Tibial artery (tissue), 4 donors: Measurements from ENCODE around the gene LOXHD1.

Experiments
- DNase-seq, 2 donors: peaks; one replicate each; pipeline ENCODE4 v3.0.0-alpha.2; 2019
- H3K27ac ChIP-seq, 2 donors: fragments of 200-600 bp; sonication (generic) in 1 of 2; 1 replicate in 1 of 2; 2 replicates in 1 of 2; pipeline ENCODE4 v1.5.1; 2018 to 2019; ENCODE audit warnings: mild to moderate bottlenecking in 1 of 2
- H3K27me3 ChIP-seq, 2 donors: fragments of 200-600 bp; sonication (generic) in 1 of 2; one replicate each; pipeline versions ENCODE4 v1.5.1 to v1.6.0; 2016 to 2019
- H3K36me3 ChIP-seq, 3 donors: fragments of 200-600 bp; sonication (generic) in 2 of 3; one replicate each; pipeline ENCODE4 v1.5.1; 2016 to 2019; ENCODE audit warnings: mild to moderate bottlenecking in 2 of 3
- H3K4me1 ChIP-seq, 4 donors: fragments of 200-600 bp; sonication (generic) in 2 of 4; 1 replicate in 3 of 4; 2 replicates in 1 of 4; pipeline ENCODE4 v1.5.1; 2016 to 2019
- H3K4me3 ChIP-seq, 2 donors: fragments of 200-600 bp; sonication (generic) in 1 of 2; 1 replicate in 1 of 2; 2 replicates in 1 of 2; pipeline ENCODE4 v1.5.1; 2018 to 2019; ENCODE audit warnings: mild to moderate bottlenecking in 2 of 2
- H3K9me3 ChIP-seq, 3 donors: fragments of 200-600 bp; sonication (generic) in 1 of 3; one replicate each; pipeline ENCODE4 v1.5.1; 2016 to 2019
- intact Hi-C: fragments of 100-400 bp; cut with DNase I; formaldehyde crosslinking; loops from one replicate; pipeline ENCODE4 v1.15.0; 2023; ENCODE audit warnings: low total_unique reads
- TF ChIP-seq, protein P1 (sequence below), 2 experiments: fragments of 200-600 bp in 1 of 2; fragments of 450-650 bp in 1 of 2; IDR thresholded peaks; one replicate each; pipeline ENCODE4 v1.5.1; 2017 to 2019; ENCODE audit warnings: antibody characterized with exemption in 2 of 2, mild to moderate bottlenecking in 1 of 2, moderate library complexity in 1 of 2

The LOXHD1 gene

DNA sequence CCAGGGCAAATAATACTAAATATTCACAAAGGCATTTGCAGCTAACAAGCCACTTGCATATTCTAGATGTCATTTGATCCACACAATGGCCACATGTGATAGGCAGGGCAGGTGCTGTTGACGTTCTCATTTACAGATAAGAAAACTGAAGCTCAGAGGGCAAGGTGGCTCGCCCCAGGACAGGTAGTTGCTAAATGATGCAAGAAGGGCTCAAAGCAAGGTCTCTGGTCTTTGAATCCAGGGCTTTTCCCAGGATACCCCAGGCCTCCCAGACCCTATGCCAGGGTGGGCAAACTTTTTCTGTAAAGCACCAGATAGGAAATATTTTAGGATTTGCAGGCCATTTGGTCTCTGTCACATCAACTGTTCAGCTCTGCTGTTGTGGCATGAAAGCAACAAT, 35.1 kb downstream of the LOXHD1 start:
- Histone ChIP-seq H3K4me3 (no peak overlapping the region), H3K4me1 (peaks cover 0 to 7% (median 3%) of the 10 kb centered on the region in 4 donors), H3K27me3 (peaks cover 0 to 2% of the 10 kb centered on the region in 2 donors), H3K9me3 (no peaks in the 10 kb centered on the region), H3K36me3 (no peaks in the 10 kb centered on the region), H3K27ac (no peak overlapping the region)
- no peak for DNase-seq
- TF ChIP-seq, protein P1, sequence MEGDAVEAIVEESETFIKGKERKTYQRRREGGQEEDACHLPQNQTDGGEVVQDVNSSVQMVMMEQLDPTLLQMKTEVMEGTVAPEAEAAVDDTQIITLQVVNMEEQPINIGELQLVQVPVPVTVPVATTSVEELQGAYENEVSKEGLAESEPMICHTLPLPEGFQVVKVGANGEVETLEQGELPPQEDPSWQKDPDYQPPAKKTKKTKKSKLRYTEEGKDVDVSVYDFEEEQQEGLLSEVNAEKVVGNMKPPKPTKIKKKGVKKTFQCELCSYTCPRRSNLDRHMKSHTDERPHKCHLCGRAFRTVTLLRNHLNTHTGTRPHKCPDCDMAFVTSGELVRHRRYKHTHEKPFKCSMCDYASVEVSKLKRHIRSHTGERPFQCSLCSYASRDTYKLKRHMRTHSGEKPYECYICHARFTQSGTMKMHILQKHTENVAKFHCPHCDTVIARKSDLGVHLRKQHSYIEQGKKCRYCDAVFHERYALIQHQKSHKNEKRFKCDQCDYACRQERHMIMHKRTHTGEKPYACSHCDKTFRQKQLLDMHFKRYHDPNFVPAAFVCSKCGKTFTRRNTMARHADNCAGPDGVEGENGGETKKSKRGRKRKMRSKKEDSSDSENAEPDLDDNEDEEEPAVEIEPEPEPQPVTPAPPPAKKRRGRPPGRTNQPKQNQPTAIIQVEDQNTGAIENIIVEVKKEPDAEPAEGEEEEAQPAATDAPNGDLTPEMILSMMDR (IDR thresholded peaks at IDR 0.05): no peak
- intact Hi-C loops: no loop called here

DNA sequence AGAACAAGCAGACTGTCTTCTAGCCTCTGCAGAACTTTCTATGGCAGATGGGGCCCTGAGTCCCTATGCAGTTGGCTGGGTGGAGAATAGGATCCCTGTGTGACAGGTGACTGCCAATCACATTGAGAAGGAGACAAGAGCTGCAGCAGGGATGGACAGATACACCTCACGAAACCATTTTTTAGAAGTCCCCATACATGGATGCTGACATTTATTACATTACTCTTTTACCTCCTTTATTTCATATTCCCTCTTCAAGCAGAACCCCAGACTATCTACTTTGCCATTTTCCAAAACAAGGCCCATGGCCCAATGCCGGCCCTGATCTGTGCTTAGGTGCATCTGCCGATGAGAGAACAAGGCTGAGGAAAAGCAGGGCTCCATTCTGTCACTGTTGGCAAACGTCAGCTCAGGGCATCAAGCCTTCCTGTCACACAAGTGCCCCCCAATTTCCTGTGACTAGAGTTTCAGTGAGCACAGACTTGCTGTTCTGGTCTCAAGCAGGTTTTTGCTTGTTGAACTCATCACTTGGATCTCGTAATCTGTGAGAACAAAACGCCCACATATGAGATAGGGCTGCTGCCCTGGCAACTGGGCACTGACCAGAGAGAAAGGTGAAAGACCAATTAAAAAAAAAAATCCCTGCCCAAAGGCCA, 35.8 kb downstream of the LOXHD1 start:
- Histone ChIP-seq H3K4me1 (peaks cover 0 to 7% (median 3%) of the 10 kb centered on the region in 4 donors), H3K9me3 (no peaks in the 10 kb centered on the region), H3K36me3 (no peaks in the 10 kb centered on the region), H3K4me3 (no peak overlapping the region), H3K27ac (no peak overlapping the region), H3K27me3 (peaks cover 0 to 2% of the 10 kb centered on the region in 2 donors)
- TF ChIP-seq, protein P1 (IDR thresholded peaks at IDR 0.05): no peak
- intact Hi-C loops: no loop called here
- DNase-seq: no peak

DNA sequence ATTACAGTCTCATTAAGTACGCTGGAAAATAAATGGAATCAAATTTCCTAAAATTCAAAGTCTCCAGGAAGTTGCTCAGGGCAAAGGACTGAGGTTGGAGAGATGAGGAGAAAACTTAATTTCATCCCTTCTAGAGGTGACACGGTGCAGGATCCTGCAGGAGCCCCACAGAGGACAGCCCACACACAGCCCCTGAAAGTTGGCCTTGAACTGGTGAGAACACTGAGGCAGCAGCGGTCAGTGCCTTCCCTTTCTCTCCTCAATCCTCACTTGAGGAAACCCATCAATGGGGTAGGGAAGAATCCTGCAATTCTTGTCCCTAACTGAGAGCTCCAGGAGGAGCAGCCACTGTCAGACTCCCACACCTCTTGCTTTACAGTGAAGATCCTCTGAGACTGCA, 37.5 kb downstream of the LOXHD1 start:
- Histone ChIP-seq H3K9me3 (no peaks in the 10 kb centered on the region), H3K36me3 (no peaks in the 10 kb centered on the region), H3K27ac (no peak overlapping the region), H3K27me3 (peaks cover 0 to 2% of the 10 kb centered on the region in 2 donors), H3K4me3 (no peak overlapping the region), H3K4me1 (peaks cover 0 to 7% (median 3%) of the 10 kb centered on the region in 4 donors)
- no peak for DNase-seq
- intact Hi-C loops: no loop called here
- TF ChIP-seq, protein P1 (IDR thresholded peaks at IDR 0.05): no peak

DNA sequence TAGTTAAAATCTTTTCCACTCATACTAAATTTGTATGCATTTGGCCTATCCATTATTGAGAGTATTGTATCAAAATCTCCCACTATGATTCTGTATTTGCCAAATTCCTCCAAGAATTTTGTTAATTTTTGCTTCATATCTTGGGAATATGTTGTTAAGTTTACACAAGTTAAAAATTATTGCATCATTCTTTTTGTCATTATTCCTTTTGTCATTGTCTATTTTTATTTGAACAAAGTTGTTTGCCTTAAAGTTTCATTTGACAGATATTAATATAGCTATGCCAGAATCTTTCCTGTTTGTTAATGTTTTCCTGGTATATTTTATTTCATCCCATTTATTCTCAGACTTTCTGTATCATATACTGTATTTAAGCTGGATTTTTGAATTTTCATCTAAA, 41.3 kb downstream of the LOXHD1 start:
- Histone ChIP-seq H3K4me3 (no peak overlapping the region), H3K9me3 (no peaks in the 10 kb centered on the region), H3K36me3 (no peaks in the 10 kb centered on the region), H3K4me1 (no peaks in the 10 kb centered on the region), H3K27ac (no peak overlapping the region), H3K27me3 (peaks cover 0 to under 1% of the 10 kb centered on the region in 2 donors)
- DNase-seq: no peak
- intact Hi-C loops: no loop called here
- TF ChIP-seq, protein P1 (IDR thresholded peaks at IDR 0.05): no peak

DNA sequence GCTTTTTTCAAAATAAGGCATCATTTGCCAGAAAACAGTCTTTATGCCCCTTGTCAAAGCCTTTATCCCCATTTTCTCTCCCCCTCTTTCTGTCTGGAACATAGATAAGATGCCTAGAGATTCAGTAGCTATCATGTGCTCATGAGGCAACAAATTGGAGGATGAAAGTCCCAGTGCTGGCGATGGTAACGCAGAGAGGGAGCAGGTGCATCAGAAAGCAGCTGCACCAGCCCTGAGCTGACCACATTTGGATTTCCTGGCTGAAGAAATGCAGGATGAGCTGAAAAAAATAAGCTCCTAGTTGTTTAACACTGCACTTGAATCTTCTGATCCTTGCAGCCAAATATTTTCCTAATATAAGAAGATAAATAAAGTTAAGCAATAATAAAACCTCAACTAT, 48.0 kb downstream of the LOXHD1 start:
- H3K4me3 ChIP-seq: no peak overlapping the region
- no peak overlapping the region for H3K27ac ChIP-seq
- no peaks in the 10 kb centered on the region for H3K9me3 ChIP-seq
- no peaks in the 10 kb centered on the region for H3K36me3 ChIP-seq
- intact Hi-C loops: no loop called here
- peaks cover 0 to 2% of the 10 kb centered on the region in 2 donors for H3K27me3 ChIP-seq
- no peak for DNase-seq
- TF ChIP-seq, protein P1 (IDR thresholded peaks at IDR 0.05): no peak
- H3K4me1 ChIP-seq: no peaks in the 10 kb centered on the region
